ENCODE data around the gene FAM210A.

DNA sequence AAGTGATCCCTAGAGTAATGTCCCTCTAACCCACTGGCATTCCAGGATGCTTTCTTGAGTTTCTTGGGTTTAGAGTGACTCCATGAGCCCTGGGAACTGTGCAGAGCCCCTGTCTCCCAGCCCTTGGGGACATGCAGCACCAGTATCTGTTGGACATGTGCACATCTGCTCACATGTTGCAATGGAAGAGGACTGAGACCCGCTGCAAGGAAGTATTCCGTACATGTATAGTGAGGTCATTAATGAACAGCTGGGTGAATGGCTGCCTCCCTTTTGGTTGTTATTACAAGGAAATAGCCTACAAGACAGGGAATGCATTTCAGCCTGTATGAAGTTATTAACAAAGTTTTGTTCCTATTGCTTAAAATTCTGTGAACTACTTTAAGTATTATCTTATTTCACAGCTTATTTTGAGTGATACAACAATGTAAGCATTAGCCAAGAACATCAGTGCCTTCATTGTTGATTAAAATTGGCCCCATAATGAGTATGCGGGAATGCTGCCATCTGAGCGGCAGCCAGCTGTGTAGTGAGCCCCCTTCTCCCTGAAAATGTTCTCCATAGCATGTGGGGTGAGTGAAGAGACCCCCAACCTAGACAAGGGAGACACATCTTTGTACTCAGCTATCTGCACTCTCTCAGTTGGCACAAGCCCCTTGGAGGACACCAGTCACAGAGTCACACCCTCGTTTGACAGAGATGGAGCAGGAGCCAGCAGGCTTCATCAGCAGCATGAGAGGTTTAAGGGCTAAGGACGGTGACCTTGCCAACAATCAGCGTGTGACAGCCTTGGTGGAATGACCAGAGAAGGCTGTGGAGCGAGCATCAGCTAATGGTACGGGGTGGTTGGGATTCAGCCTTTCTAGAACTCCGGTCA is 87.4 kb downstream of the FAM210A start:
- TF ChIP-seq, protein P1, sequence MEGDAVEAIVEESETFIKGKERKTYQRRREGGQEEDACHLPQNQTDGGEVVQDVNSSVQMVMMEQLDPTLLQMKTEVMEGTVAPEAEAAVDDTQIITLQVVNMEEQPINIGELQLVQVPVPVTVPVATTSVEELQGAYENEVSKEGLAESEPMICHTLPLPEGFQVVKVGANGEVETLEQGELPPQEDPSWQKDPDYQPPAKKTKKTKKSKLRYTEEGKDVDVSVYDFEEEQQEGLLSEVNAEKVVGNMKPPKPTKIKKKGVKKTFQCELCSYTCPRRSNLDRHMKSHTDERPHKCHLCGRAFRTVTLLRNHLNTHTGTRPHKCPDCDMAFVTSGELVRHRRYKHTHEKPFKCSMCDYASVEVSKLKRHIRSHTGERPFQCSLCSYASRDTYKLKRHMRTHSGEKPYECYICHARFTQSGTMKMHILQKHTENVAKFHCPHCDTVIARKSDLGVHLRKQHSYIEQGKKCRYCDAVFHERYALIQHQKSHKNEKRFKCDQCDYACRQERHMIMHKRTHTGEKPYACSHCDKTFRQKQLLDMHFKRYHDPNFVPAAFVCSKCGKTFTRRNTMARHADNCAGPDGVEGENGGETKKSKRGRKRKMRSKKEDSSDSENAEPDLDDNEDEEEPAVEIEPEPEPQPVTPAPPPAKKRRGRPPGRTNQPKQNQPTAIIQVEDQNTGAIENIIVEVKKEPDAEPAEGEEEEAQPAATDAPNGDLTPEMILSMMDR (IDR thresholded peaks at IDR 0.05 in 2 of 3, conservative IDR thresholded peaks at IDR 0.05 in 1 of 3; ENCODE audit: borderline replicate concordance in 1 of 3, insufficient read depth in 1 of 3, low read depth in 2 of 3, low read length in 2 of 3): no peak
- TF ChIP-seq POLR2AphosphoS5 (IDR thresholded peaks at IDR 0.05; ENCODE audit: low read depth, low read length): no peak
- TF ChIP-seq POLR2A (IDR thresholded peaks at IDR 0.05; ENCODE audit: borderline replicate concordance, extremely low read depth, insufficient read depth, insufficient read length): no peak
- TF ChIP-seq SIN3A (IDR thresholded peaks at IDR 0.05; ENCODE audit: low read depth): no peak
- no peak for TF ChIP-seq MAX (IDR thresholded peaks at IDR 0.05)
- no peak for TF ChIP-seq EZH2 (IDR thresholded peaks at IDR 0.05)
- TF ChIP-seq FOSL1 (IDR thresholded peaks at IDR 0.05; ENCODE audit: low read depth): no peak
- TF ChIP-seq YY1 (IDR thresholded peaks at IDR 0.05; ENCODE audit: extremely low read depth, insufficient replicate concordance, low read depth, low read length): no peak
- TF ChIP-seq CEBPB (IDR thresholded peaks at IDR 0.05; ENCODE audit: low read depth): no peak

Data from HCT116 (cell line).